Uterus (tissue), 2 donors: ENCODE results near the gene PRKN.

Experiments used
- CTCF ChIP-seq, 4 experiments: fragments of 200-600 bp in 2 of 4; fragments of 450-650 bp in 2 of 4; sonication (generic) in 2 of 4; IDR thresholded peaks; one replicate each; pipeline ENCODE4 v1.5.1; 2016 to 2019; ENCODE audit warnings: antibody characterized with exemption in 4 of 4, mild to moderate bottlenecking in 2 of 4, moderate library complexity in 1 of 4
- POLR2A ChIP-seq, 2 donors: fragments of 450-650 bp; IDR thresholded peaks; one replicate each; pipeline ENCODE4 v1.6.1; 2016; ENCODE audit warnings: antibody characterized with exemption in 2 of 2, mild to moderate bottlenecking in 1 of 2, moderate library complexity in 1 of 2

GRCh38 chr6:162306616-162307015 is 420.9 kb downstream of the PRKN start:
- TF ChIP-seq CTCF (IDR thresholded peaks at IDR 0.05) (no peak), POLR2A (IDR thresholded peaks at IDR 0.05) (no peak)
